ENCODE measurements around the gene TSR2.
A peak's percentile ranks its signal among the peaks of the same experiment; 100 is the strongest.

Gene TSR2

GRCh38 chrX:54439960-54440871 is at the start of gene TSR2:
TSR2 (plus strand) TSS chrX:54440404; CDS start chrX:54440422, 18 bp downstream.
- Mint-ChIP-seq H3K27me3 (no peaks in the 10 kb centered on the region), H3K9me3 (no peaks in the 10 kb centered on the region), H3K4me1 (peaks cover 32% of the 10 kb centered on the region), H3K27ac (peak within 1 kb of the TSS; percentile 85), H3K36me3 (peaks cover 20% of the 10 kb centered on the region), H3K4me3 (peak within 1 kb of the TSS; percentile 91)
- CTCF ChIA-PET = no interaction called here
- peak; percentile 88 for DNase-seq

GRCh38 chrX:54397113-54397512 is 43.1 kb upstream of the TSR2 start:
- Mint-ChIP-seq H3K36me3 (no peaks in the 10 kb centered on the region), H3K27ac (no peak overlapping the region), H3K9me3 (no peaks in the 10 kb centered on the region), H3K4me1 (no peaks in the 10 kb centered on the region), H3K4me3 (no peak overlapping the region), H3K27me3 (no peaks in the 10 kb centered on the region)
- CTCF ChIA-PET = no interaction called here
- DNase-seq = no peak

- no peak overlapping the region for H3K27ac Mint-ChIP-seq
- DNase-seq = no peak
- CTCF ChIA-PET = no interaction called here
- no peak overlapping the region for H3K4me3 Mint-ChIP-seq
- no peaks in the 10 kb centered on the region for H3K9me3 Mint-ChIP-seq
- no peaks in the 10 kb centered on the region for H3K36me3 Mint-ChIP-seq
- peaks cover 6% of the 10 kb centered on the region for H3K27me3 Mint-ChIP-seq
- H3K4me1 Mint-ChIP-seq = peaks cover 12% of the 10 kb centered on the region
Measured at GRCh38 chrX:54407266-54407665, 32.9 kb upstream of the TSR2 start.

GRCh38 chrX:54411732-54412131 is 28.5 kb upstream of the TSR2 start:
- H3K36me3 Mint-ChIP-seq = no peaks in the 10 kb centered on the region
- no peak overlapping the region for H3K4me3 Mint-ChIP-seq
- H3K27me3 Mint-ChIP-seq = peaks cover 24% of the 10 kb centered on the region
- H3K4me1 Mint-ChIP-seq = peaks cover 24% of the 10 kb centered on the region
- CTCF ChIA-PET = no interaction called here
- DNase-seq = no peak
- H3K9me3 Mint-ChIP-seq = no peaks in the 10 kb centered on the region
- no peak overlapping the region for H3K27ac Mint-ChIP-seq

- Mint-ChIP-seq H3K27ac (no peak overlapping the region), H3K27me3 (peaks cover 36% of the 10 kb centered on the region)
- no peak for DNase-seq
Measured at GRCh38 chrX:54413753-54414152, 26.5 kb upstream of the TSR2 start.

GRCh38 chrX:54415534-54416350 is 24.5 kb upstream of the TSR2 start:
- no peak for DNase-seq
- Mint-ChIP-seq H3K4me1 (peaks cover 11% of the 10 kb centered on the region), H3K27ac (no peak overlapping the region), H3K4me3 (no peak overlapping the region), H3K36me3 (no peaks in the 10 kb centered on the region), H3K9me3 (no peaks in the 10 kb centered on the region), H3K27me3 (peaks cover 45% of the 10 kb centered on the region)
- CTCF ChIA-PET = interaction anchor here (0.7 kb wide), 1 partner anchor 9 kb away, joined by 3 read pairs; no protein-coding TSS in a partner anchor

More at GRCh38 chrX:54413753-54414152, 26.5 kb upstream of the TSR2 start:
- peaks cover 18% of the 10 kb centered on the region for H3K4me1 Mint-ChIP-seq
- no peaks in the 10 kb centered on the region for H3K36me3 Mint-ChIP-seq
- CTCF ChIA-PET = no interaction called here
- no peak overlapping the region for H3K4me3 Mint-ChIP-seq
- H3K9me3 Mint-ChIP-seq = no peaks in the 10 kb centered on the region

- CTCF ChIA-PET = no interaction called here
- Mint-ChIP-seq H3K9me3 (no peaks in the 10 kb centered on the region), H3K27me3 (peaks cover 47% of the 10 kb centered on the region), H3K27ac (no peak overlapping the region), H3K4me3 (no peak overlapping the region), H3K36me3 (no peaks in the 10 kb centered on the region), H3K4me1 (peaks cover 11% of the 10 kb centered on the region)
- no peak for DNase-seq
Measured at GRCh38 chrX:54416965-54417364, 23.2 kb upstream of the TSR2 start.

GRCh38 chrX:54419559-54420302 is 20.5 kb upstream of the TSR2 start:
- CTCF ChIA-PET = no interaction called here
- Mint-ChIP-seq H3K4me1 (peaks cover 8% of the 10 kb centered on the region), H3K4me3 (no peak overlapping the region), H3K27me3 (peaks cover 38% of the 10 kb centered on the region), H3K36me3 (no peaks in the 10 kb centered on the region), H3K9me3 (no peaks in the 10 kb centered on the region), H3K27ac (no peak overlapping the region)
- DNase-seq = no peak

GRCh38 chrX:54422168-54422567 is 18.0 kb upstream of the TSR2 start:
- Mint-ChIP-seq H3K4me3 (no peak overlapping the region), H3K36me3 (no peaks in the 10 kb centered on the region), H3K4me1 (no peaks in the 10 kb centered on the region), H3K27me3 (peaks cover 19% of the 10 kb centered on the region), H3K9me3 (no peaks in the 10 kb centered on the region), H3K27ac (no peak overlapping the region)
- DNase-seq = no peak
- CTCF ChIA-PET = no interaction called here

- peak; percentile 21 for DNase-seq
- Mint-ChIP-seq H3K9me3 (no peaks in the 10 kb centered on the region), H3K27me3 (peaks cover 15% of the 10 kb centered on the region), H3K4me1 (no peaks in the 10 kb centered on the region), H3K4me3 (no peak overlapping the region), H3K27ac (no peak overlapping the region), H3K36me3 (no peaks in the 10 kb centered on the region)
- CTCF ChIA-PET = no interaction called here
Measured at GRCh38 chrX:54423161-54423888, 16.9 kb upstream of the TSR2 start.

GRCh38 chrX:54427837-54428424 is 12.3 kb upstream of the TSR2 start:
- H3K36me3 Mint-ChIP-seq = no peaks in the 10 kb centered on the region
- H3K4me1 Mint-ChIP-seq = no peaks in the 10 kb centered on the region
- H3K9me3 Mint-ChIP-seq = no peaks in the 10 kb centered on the region
- H3K4me3 Mint-ChIP-seq = no peak overlapping the region
- no peak overlapping the region for H3K27ac Mint-ChIP-seq
- CTCF ChIA-PET = no interaction called here
- no peak for DNase-seq
- H3K27me3 Mint-ChIP-seq = no peaks in the 10 kb centered on the region

GRCh38 chrX:54430519-54430918 is 9.7 kb upstream of the TSR2 start:
- no peaks in the 10 kb centered on the region for H3K27me3 Mint-ChIP-seq
- H3K36me3 Mint-ChIP-seq = no peaks in the 10 kb centered on the region
- H3K4me1 Mint-ChIP-seq = no peaks in the 10 kb centered on the region
- DNase-seq = no peak
- CTCF ChIA-PET = no interaction called here
- no peak overlapping the region for H3K4me3 Mint-ChIP-seq
- H3K9me3 Mint-ChIP-seq = no peaks in the 10 kb centered on the region
- no peak overlapping the region for H3K27ac Mint-ChIP-seq

GRCh38 chrX:54435121-54435520 is 5.1 kb upstream of the TSR2 start:
- H3K27me3 Mint-ChIP-seq = no peaks in the 10 kb centered on the region
- no peaks in the 10 kb centered on the region for H3K36me3 Mint-ChIP-seq
- no peak overlapping the region for H3K27ac Mint-ChIP-seq
- CTCF ChIA-PET = no interaction called here
- no peak for DNase-seq
- H3K9me3 Mint-ChIP-seq = no peaks in the 10 kb centered on the region
- H3K4me3 Mint-ChIP-seq = no peak overlapping the region
- H3K4me1 Mint-ChIP-seq = peaks cover 5% of the 10 kb centered on the region
